Hepatocyte (in vitro differentiated cells): ENCODE measurements around the gene PRAMEF20.
"Not testable (repeated sequence)": the region's sequence is repeated elsewhere in the genome, so short reads cannot be mapped to it uniquely, and the experiment has no call there.

Experiments
- EZH2 ChIP-seq: fragments of 200-600 bp; sonication (generic); IDR thresholded peaks from 2 replicates; pipeline ENCODE4 v1.6.1; 2016; ENCODE audit warnings: antibody characterized with exemption, mild to moderate bottlenecking, borderline replicate concordance
- EZH2phosphoT487 ChIP-seq: fragments of 200-600 bp; sonication (generic); IDR thresholded peaks from one replicate; pipeline ENCODE4 v1.6.1; 2018; ENCODE audit warnings: antibody characterized with exemption, mild to moderate bottlenecking, low read depth, moderate library complexity; ENCODE audit not compliant: unreplicated experiment, severe bottlenecking
- TF ChIP-seq, protein P1 (sequence below): fragments of 200-600 bp; sonication (generic); IDR thresholded peaks from 2 replicates; pipeline ENCODE4 v1.5.1; 2016; ENCODE audit warnings: antibody characterized with exemption, mild to moderate bottlenecking; ENCODE audit not compliant: poor library complexity

DNA sequence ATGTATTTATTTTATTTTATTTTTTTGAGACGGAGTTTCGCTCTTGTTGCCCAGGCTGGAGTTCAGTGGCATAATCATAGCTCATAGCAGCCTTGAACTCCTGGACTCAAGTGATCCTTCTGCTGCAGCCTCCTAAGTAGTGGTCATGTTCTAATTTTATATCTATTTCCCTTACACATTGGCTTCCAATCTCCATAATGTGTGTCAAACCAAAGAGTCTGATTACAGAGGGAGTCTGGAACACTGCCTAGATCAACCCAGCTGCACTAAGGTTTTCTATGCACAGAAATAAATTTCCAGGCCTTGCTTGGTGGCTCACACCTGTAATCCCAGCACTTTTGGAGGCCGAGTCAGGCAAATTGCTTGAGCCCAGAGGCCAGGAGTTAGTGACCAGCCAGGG lies 31.3 kb upstream of the PRAMEF20 start:
- TF ChIP-seq, protein P1, sequence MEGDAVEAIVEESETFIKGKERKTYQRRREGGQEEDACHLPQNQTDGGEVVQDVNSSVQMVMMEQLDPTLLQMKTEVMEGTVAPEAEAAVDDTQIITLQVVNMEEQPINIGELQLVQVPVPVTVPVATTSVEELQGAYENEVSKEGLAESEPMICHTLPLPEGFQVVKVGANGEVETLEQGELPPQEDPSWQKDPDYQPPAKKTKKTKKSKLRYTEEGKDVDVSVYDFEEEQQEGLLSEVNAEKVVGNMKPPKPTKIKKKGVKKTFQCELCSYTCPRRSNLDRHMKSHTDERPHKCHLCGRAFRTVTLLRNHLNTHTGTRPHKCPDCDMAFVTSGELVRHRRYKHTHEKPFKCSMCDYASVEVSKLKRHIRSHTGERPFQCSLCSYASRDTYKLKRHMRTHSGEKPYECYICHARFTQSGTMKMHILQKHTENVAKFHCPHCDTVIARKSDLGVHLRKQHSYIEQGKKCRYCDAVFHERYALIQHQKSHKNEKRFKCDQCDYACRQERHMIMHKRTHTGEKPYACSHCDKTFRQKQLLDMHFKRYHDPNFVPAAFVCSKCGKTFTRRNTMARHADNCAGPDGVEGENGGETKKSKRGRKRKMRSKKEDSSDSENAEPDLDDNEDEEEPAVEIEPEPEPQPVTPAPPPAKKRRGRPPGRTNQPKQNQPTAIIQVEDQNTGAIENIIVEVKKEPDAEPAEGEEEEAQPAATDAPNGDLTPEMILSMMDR, result not testable (repeated sequence)
- TF ChIP-seq EZH2, EZH2phosphoT487: not testable (repeated sequence)
